SK-N-SH (cell line): ENCODE data around the gene GNS. TPM values are rescaled to one million over a fixed set of nuclear protein-coding genes. Genes with fewer than 3 reads are reported as not detected.

ENCODE experiments used
- CTCF ChIA-PET: fragments of 300-600, 350-600 bp; formaldehyde crosslinking; extraction: SDS; loops from one replicate; lab custom pipeline; 2021; lab: Yijun Ruan, JAX
- POLR2A ChIA-PET: fragments of 350-600 bp; sonication (Branson Sonifier 250); formaldehyde crosslinking; extraction: SDS; loops from one replicate; lab custom pipeline; 2020; ENCODE audit warnings: antibody characterized with exemption, inconsistent platforms; lab: Yijun Ruan, JAX
- DNase-seq: peaks from one replicate; pipeline ENCODE4 v3.0.0; 2012
- H2AFZ ChIP-seq: fragments of 200-600 bp; sonication (generic); 2 replicates; pipeline ENCODE4 v1.8.1; 2016; ENCODE audit warnings: antibody characterized with exemption, mild to moderate bottlenecking, low read depth
- H3F3A ChIP-seq: fragments of 200-600 bp; sonication (generic); replicated peaks from 2 replicates; pipeline ENCODE3; 2016; ENCODE audit warnings: antibody characterized with exemption, mild to moderate bottlenecking; ENCODE audit not compliant: insufficient read depth
- H3K27ac ChIP-seq, 2 experiments: fragments of 200-500 bp in 1 of 2; fragments of 200-600 bp in 1 of 2; sonication (Bioruptor generic) in 1 of 2; sonication (generic), shearing (Covaris generic) in 1 of 2; 2 replicates each; pipeline versions ENCODE4 v1.5.1 to v1.6.1; 2014 to 2016; ENCODE audit warnings: low read depth in 2 of 2, inconsistent platforms in 1 of 2, low read length in 1 of 2, mild to moderate bottlenecking in 1 of 2, mixed read lengths in 1 of 2
- H3K27me3 ChIP-seq: fragments of 200-600 bp; sonication (generic), shearing (Covaris generic); 2 replicates; pipeline ENCODE4 v1.6.1; 2016; ENCODE audit warnings: mixed run types; ENCODE audit not compliant: insufficient read depth
- H3K36me3 ChIP-seq, 2 experiments: fragments of 200-500 bp in 1 of 2; fragments of 200-600 bp in 1 of 2; sonication (Bioruptor generic) in 1 of 2; sonication (generic) in 1 of 2; replicated peaks in 1 of 2; 2 replicates each; pipeline versions ENCODE3 to v1.5.1; 2014 to 2016; ENCODE audit warnings: low read length in 1 of 2, mild to moderate bottlenecking in 1 of 2; ENCODE audit not compliant: insufficient read depth in 2 of 2, control insufficient read depth in 1 of 2
- H3K4me1 ChIP-seq, 2 experiments: fragments of 200-500 bp in 1 of 2; fragments of 200-600 bp in 1 of 2; sonication (Bioruptor generic) in 1 of 2; sonication (generic), shearing (Covaris generic) in 1 of 2; 2 replicates each; pipeline versions ENCODE4 v1.5.1 to v1.6.1; 2014 to 2016; ENCODE audit warnings: low read depth in 1 of 2, low read length in 1 of 2, mixed run types in 1 of 2; ENCODE audit not compliant: insufficient read depth in 2 of 2, control insufficient read depth in 1 of 2
- H3K4me2 ChIP-seq: fragments of 200-600 bp; sonication (generic), shearing (Covaris generic); 2 replicates; pipeline ENCODE4 v1.6.1; 2017; ENCODE audit warnings: mixed run types
- H3K4me3 ChIP-seq, 2 experiments: fragments of 200-500 bp in 1 of 2; fragments of 200-600 bp in 1 of 2; sonication (Bioruptor generic) in 1 of 2; sonication (generic), shearing (Covaris generic) in 1 of 2; 2 replicates each; pipeline versions ENCODE4 v1.5.1 to v1.8.1; 2014 to 2016; ENCODE audit warnings: low read depth in 2 of 2, inconsistent platforms in 1 of 2, low read length in 1 of 2, mild to moderate bottlenecking in 1 of 2, mixed read lengths in 1 of 2, moderate library complexity in 1 of 2
- H3K79me2 ChIP-seq: fragments of 200-600 bp; sonication (generic); 2 replicates; pipeline ENCODE4 v1.8.1; 2017; ENCODE audit warnings: mild to moderate bottlenecking; ENCODE audit not compliant: insufficient read depth
- H3K9ac ChIP-seq: fragments of 200-600 bp; sonication (generic); 2 replicates; pipeline ENCODE4 v1.6.1; 2017; ENCODE audit warnings: mixed run types
- H3K9me2 ChIP-seq: fragments of 200-600 bp; sonication (generic); 2 replicates; pipeline ENCODE4 v1.6.1; 2017; ENCODE audit warnings: mixed run types
- H3K9me3 ChIP-seq: fragments of 200-600 bp; sonication (generic); 2 replicates; pipeline ENCODE4 v1.6.1; 2017; ENCODE audit warnings: mixed run types, mild to moderate bottlenecking, moderate library complexity
- H4K20me1 ChIP-seq: fragments of 200-600 bp; sonication (generic); 2 replicates; pipeline ENCODE4 v1.6.1; 2017; ENCODE audit warnings: mild to moderate bottlenecking, mixed run types; ENCODE audit not compliant: insufficient read depth
- CHD2 ChIP-seq: fragments of 150-350 bp; IDR thresholded peaks from 2 replicates; pipeline ENCODE4 v1.6.1; 2018; ENCODE audit warnings: low read length; ENCODE audit not compliant: partially characterized antibody
- CTCF ChIP-seq: fragments of 200-600 bp; sonication (generic); IDR thresholded peaks from 2 replicates; pipeline ENCODE4 v1.6.1; 2017; ENCODE audit warnings: antibody characterized with exemption, mild to moderate bottlenecking, moderate library complexity
- EP300 ChIP-seq, 2 experiments: IDR thresholded peaks; 2 replicates each; pipeline versions ENCODE4 v1.4.0 to v1.6.1; 2012; ENCODE audit warnings: borderline replicate concordance in 1 of 2, low read depth in 1 of 2, low read length in 1 of 2
- EZH2phosphoT487 ChIP-seq: fragments of 200-600 bp; sonication (generic); IDR thresholded peaks from 2 replicates; pipeline ENCODE4 v1.6.1; 2017; ENCODE audit warnings: low read depth, mixed run types, mild to moderate bottlenecking, antibody characterized with exemption, moderate library complexity, borderline replicate concordance
- FOSL2 ChIP-seq: IDR thresholded peaks from 2 replicates; pipeline ENCODE4 v1.4.0; 2012; ENCODE audit warnings: low read depth, mild to moderate bottlenecking, moderate library complexity, borderline replicate concordance
- FOXJ3 ChIP-seq: sonication (generic); formaldehyde crosslinking; IDR thresholded peaks from 2 replicates; pipeline ENCODE4 v1.5.1; 2020; ENCODE audit warnings: mild to moderate bottlenecking, missing genetic modification reagents
- FOXM1 ChIP-seq: IDR thresholded peaks from 2 replicates; pipeline ENCODE4 v1.4.0; 2012; ENCODE audit warnings: low read depth, mild to moderate bottlenecking
- JUND ChIP-seq: IDR thresholded peaks from 2 replicates; pipeline ENCODE4 v1.4.0; 2012
- MXI1 ChIP-seq: IDR thresholded peaks from 2 replicates; pipeline ENCODE4 v1.6.1; 2012; ENCODE audit warnings: mild to moderate bottlenecking, low read depth, low read length, improper control_type of control experiment
- NFIC ChIP-seq: IDR thresholded peaks from 2 replicates; pipeline ENCODE4 v1.4.0; 2012; ENCODE audit warnings: borderline replicate concordance
- PBX3 ChIP-seq: IDR thresholded peaks from 2 replicates; pipeline ENCODE4; 2012
- POLR2AphosphoS5 ChIP-seq: IDR thresholded peaks from 2 replicates; pipeline ENCODE4 v1.6.1; 2012; ENCODE audit warnings: low read depth, low read length
- RAD21 ChIP-seq: IDR thresholded peaks from 2 replicates; pipeline ENCODE4 v1.6.1; 2012; ENCODE audit warnings: mild to moderate bottlenecking, low read length
- RCOR1 ChIP-seq: fragments of 150-350 bp; IDR thresholded peaks from 2 replicates; pipeline ENCODE4 v1.6.1; 2017; ENCODE audit warnings: antibody characterized with exemption, low read length
- SIN3A ChIP-seq: IDR thresholded peaks from 2 replicates; pipeline ENCODE4 v1.6.1; 2012; ENCODE audit warnings: low read depth, mild to moderate bottlenecking, low read length, moderate library complexity, borderline replicate concordance
- TAF1 ChIP-seq: IDR thresholded peaks from 2 replicates; pipeline ENCODE4 v1.6.1; 2012; ENCODE audit warnings: low read depth, mild to moderate bottlenecking, low read length, moderate library complexity, borderline replicate concordance
- TEAD4 ChIP-seq: IDR thresholded peaks from 2 replicates; pipeline ENCODE4 v1.4.0; 2012; ENCODE audit warnings: mild to moderate bottlenecking, borderline replicate concordance; ENCODE audit not compliant: insufficient read depth
- WGBS: methylation state at CpG from one replicate; pipeline ENCODE4 v1.1.6; 2017; ENCODE audit warnings: low lambda C conversion rate; 5-methylcytosine and 5-hydroxymethylcytosine counted together
- polyA plus RNA-seq, 3 experiments: library from polyadenylated mRNA; depleted of rRNA; stranded (reverse); fragments of >200 nt; gene quantifications; 2 replicates each; pipeline ENCODE4 v1.2.3, GENCODE V29; 2012
- TF ChIP-seq, protein P1 (sequence below): IDR thresholded peaks from 2 replicates; pipeline ENCODE4 v1.6.1; 2012; ENCODE audit warnings: mild to moderate bottlenecking, low read depth, low read length, moderate library complexity
- TF ChIP-seq, protein P2 (sequence below): fragments of 150-350 bp; IDR thresholded peaks from 2 replicates; pipeline ENCODE4 v1.6.1; 2016; ENCODE audit warnings: mild to moderate bottlenecking, low read depth, low read length

Gene GNS
- polyA plus RNA-seq, 1 of the 3 experiments (the other 2 are of a cell fraction), result 74.8 TPM

DNA sequence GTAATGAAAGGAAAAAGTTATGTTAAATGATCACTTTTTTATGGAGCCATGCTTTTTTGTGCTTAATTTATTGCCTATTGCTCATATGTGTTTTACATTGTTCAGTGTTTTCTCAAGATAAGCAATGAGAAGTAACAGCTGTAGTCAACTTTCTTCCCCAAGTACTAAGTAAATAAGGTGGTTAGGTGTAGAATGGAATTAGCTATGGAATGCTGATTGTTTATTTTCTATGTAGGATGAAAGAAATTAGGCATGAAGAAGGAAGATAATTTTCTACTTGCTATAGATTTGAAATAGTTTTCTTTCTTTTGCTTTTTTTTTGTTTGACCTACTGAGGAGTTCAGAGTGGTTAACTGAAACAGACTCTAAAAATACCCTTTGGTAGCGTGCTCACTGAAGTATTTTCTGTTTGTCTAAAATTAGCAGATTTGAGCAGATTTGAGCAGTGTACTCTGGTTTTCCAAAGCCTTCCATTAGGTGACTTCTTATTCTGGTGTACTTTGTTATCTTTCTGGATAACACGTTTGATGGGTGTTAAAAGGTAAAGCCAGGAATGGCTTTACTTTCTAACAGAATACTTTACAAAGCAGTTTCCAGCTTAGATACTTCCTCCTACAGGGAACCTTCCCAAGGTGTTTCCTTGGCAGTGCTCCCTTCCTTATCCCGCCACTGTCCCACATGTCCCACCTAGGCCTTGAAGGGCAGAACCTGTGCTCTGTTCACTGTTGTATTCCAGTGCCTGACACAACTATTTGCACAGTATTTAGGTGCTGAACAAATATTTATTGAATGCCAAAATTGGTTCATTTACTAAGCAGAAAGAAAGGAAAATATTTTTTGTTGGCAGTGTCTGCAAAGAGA is 92.9 kb downstream of the GNS start:
- H3K79me2 ChIP-seq, result peaks cover 52% of the 10 kb centered on the region
- no peaks in the 10 kb centered on the region for H3F3A ChIP-seq
- 0 out of 2 replicates have a peak, but pooled peaks cover 7% of the 10 kb centered on the region for H4K20me1 ChIP-seq
- no peaks in the 10 kb centered on the region for H3K36me3 ChIP-seq
- TF ChIP-seq EP300 (IDR thresholded peaks at IDR 0.05; ENCODE audit: borderline replicate concordance in 1 of 2, low read depth in 1 of 2, low read length in 1 of 2) (no peak), JUND (no peak), SIN3A (no peak), CHD2 (no peak), FOSL2 (no peak)
- no peaks in the 10 kb centered on the region for H3K9me2 ChIP-seq
- no peaks in the 10 kb centered on the region for H3K9me3 ChIP-seq
- H3K4me3 ChIP-seq, result no peak overlapping the region
- H2AFZ ChIP-seq, result no peak overlapping the region
- no peak for DNase-seq
- peaks cover 29 to 33% of the 10 kb centered on the region in 2 experiments; a peak in 3 of 4 replicates for H3K4me1 ChIP-seq
- no peaks in the 10 kb centered on the region for H3K27me3 ChIP-seq
- 84% methylated on average over 3 of the region's 3 CpGs for WGBS
- ChIA-PET CTCF (no interaction called here), POLR2A (no interaction called here)
- H3K27ac ChIP-seq, result no peak overlapping the region
- H3K9ac ChIP-seq, result no peak overlapping the region
- no peak overlapping the region; the same call in 1 of the 2 replicates for H3K4me2 ChIP-seq

GRCh38 chr12:64665514-64665913 is 93.7 kb downstream of the GNS start:
- CTCF ChIA-PET, result no interaction called here
- Histone ChIP-seq H3K9ac (no peak overlapping the region), H3K9me2 (no peaks in the 10 kb centered on the region), H2AFZ (no peak overlapping the region), H3K4me3 (no peak overlapping the region), H3K27me3 (no peaks in the 10 kb centered on the region), H3K36me3 (no peaks in the 10 kb centered on the region), H3K79me2 (peaks cover 52% of the 10 kb centered on the region), H3F3A (no peaks in the 10 kb centered on the region), H3K4me1 (peaks cover 21 to 26% of the 10 kb centered on the region in 2 experiments; a peak in 3 of 4 replicates), H3K9me3 (no peaks in the 10 kb centered on the region)
- 97% methylated on average over 4 of the region's 4 CpGs for WGBS
- no peak for TF ChIP-seq PBX3
- TF ChIP-seq NFIC, result no peak
- no peak for TF ChIP-seq FOXJ3
- TF ChIP-seq FOXM1, result no peak
- TF ChIP-seq, protein P1, sequence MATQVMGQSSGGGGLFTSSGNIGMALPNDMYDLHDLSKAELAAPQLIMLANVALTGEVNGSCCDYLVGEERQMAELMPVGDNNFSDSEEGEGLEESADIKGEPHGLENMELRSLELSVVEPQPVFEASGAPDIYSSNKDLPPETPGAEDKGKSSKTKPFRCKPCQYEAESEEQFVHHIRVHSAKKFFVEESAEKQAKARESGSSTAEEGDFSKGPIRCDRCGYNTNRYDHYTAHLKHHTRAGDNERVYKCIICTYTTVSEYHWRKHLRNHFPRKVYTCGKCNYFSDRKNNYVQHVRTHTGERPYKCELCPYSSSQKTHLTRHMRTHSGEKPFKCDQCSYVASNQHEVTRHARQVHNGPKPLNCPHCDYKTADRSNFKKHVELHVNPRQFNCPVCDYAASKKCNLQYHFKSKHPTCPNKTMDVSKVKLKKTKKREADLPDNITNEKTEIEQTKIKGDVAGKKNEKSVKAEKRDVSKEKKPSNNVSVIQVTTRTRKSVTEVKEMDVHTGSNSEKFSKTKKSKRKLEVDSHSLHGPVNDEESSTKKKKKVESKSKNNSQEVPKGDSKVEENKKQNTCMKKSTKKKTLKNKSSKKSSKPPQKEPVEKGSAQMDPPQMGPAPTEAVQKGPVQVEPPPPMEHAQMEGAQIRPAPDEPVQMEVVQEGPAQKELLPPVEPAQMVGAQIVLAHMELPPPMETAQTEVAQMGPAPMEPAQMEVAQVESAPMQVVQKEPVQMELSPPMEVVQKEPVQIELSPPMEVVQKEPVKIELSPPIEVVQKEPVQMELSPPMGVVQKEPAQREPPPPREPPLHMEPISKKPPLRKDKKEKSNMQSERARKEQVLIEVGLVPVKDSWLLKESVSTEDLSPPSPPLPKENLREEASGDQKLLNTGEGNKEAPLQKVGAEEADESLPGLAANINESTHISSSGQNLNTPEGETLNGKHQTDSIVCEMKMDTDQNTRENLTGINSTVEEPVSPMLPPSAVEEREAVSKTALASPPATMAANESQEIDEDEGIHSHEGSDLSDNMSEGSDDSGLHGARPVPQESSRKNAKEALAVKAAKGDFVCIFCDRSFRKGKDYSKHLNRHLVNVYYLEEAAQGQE, result no peak
- no peak for TF ChIP-seq JUND
- no peak for TF ChIP-seq POLR2AphosphoS5
- no peak for TF ChIP-seq EZH2phosphoT487
- no peak for TF ChIP-seq EP300 (IDR thresholded peaks at IDR 0.05; ENCODE audit: borderline replicate concordance in 1 of 2, low read depth in 1 of 2, low read length in 1 of 2)
- no peak for TF ChIP-seq TEAD4
- no peak for TF ChIP-seq RCOR1
- no peak for TF ChIP-seq RAD21
- no peak for TF ChIP-seq MXI1
- no peak for TF ChIP-seq CTCF
- no peak for TF ChIP-seq TAF1
- TF ChIP-seq, protein P2, sequence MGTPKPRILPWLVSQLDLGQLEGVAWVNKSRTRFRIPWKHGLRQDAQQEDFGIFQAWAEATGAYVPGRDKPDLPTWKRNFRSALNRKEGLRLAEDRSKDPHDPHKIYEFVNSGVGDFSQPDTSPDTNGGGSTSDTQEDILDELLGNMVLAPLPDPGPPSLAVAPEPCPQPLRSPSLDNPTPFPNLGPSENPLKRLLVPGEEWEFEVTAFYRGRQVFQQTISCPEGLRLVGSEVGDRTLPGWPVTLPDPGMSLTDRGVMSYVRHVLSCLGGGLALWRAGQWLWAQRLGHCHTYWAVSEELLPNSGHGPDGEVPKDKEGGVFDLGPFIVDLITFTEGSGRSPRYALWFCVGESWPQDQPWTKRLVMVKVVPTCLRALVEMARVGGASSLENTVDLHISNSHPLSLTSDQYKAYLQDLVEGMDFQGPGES, result no peak
- TF ChIP-seq, all 33 proteins: peak for 0
- DNase-seq, result no peak
- Histone ChIP-seq H3K4me2 (no peak overlapping the region), H3K27ac (no peak overlapping the region), H4K20me1 (0 out of 2 replicates have a peak, but pooled peaks cover 7% of the 10 kb centered on the region)
- POLR2A ChIA-PET, result no interaction called here
